BLaER1 treated with 17β-estradiol and CSF1 and Interleukin-3, amounts not matched to agents 10 nM and 100 nM (cell line): ENCODE data around the gene FAU.

ENCODE experiments used
- H3K27ac ChIP-seq, 11 experiments: shearing (Covaris generic); formaldehyde crosslinking; 2 replicates each; pipeline ENCODE4 v1.8.1; 2022
- H3K27me3 ChIP-seq, 11 experiments: shearing (Covaris generic); formaldehyde crosslinking; 2 replicates each; pipeline ENCODE4 v1.8.1; 2022
- H3K36me3 ChIP-seq, 11 experiments: shearing (Covaris generic); formaldehyde crosslinking; 2 replicates each; pipeline ENCODE4 v1.8.1; 2022
- H3K4me1 ChIP-seq, 10 experiments: shearing (Covaris generic); formaldehyde crosslinking; 2 replicates each; pipeline ENCODE4 v1.8.1; 2022
- H3K4me2 ChIP-seq, 11 experiments: shearing (Covaris generic); formaldehyde crosslinking; 2 replicates each; pipeline ENCODE4 v1.8.1; 2022
- H3K4me3 ChIP-seq, 10 experiments: shearing (Covaris generic); formaldehyde crosslinking; 2 replicates each; pipeline ENCODE4 v1.8.1; 2022
- H3K9ac ChIP-seq, 11 experiments: shearing (Covaris generic); formaldehyde crosslinking; 2 replicates each; pipeline ENCODE4 v1.8.1; 2022
- H3K9me3 ChIP-seq, 11 experiments: shearing (Covaris generic); formaldehyde crosslinking; replicated peaks in 1 of 11; 2 replicates each; pipeline ENCODE4 v1.8.1; 2022
- H4K20me1 ChIP-seq, 11 experiments: shearing (Covaris generic); formaldehyde crosslinking; 2 replicates each; pipeline ENCODE4 v1.8.1; 2022
- Cebpa-rat ChIP-seq, 11 experiments: shearing (Covaris generic); IDR thresholded peaks; 2 replicates each; pipeline ENCODE4 v1.8.1; 2022

Gene FAU

DNA sequence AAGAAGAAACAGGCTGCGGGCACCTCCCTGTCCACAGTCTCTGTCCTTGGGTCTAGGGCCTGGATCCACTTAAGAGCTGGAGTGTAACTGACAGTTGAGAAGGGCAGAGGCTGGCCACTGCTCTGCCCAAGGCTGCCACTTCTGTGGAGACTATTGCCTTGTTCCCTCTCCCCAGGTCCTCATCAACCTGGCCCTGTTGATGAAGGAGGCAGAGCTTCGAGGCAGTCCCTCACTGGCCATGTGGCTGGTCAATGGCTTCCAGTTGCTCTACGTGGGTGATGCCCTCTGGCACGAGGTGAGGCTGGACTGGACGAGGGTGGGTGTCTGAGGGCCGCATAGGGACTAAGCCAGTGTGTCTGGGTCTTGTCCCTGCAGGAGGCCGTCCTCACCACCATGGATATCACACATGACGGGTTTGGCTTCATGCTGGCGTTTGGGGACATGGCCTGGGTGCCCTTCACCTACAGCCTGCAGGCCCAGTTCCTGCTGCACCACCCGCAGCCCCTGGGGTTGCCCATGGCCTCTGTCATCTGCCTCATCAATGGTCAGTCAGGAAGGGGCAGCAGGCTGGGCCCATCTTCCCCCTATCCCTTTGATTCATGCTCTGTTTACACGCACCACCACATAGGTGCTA, 7.3 kb downstream of the FAU start:
- TF ChIP-seq Cebpa-rat (IDR thresholded peaks at IDR 0.05) = no peak
- H3K4me2 ChIP-seq = 0 out of 22 replicates have a peak overlapping the region, but pooled peaks of 2 of the 11 experiments have one; percentile 97 to 100
- H3K4me1 ChIP-seq = peaks cover 50 to 90% (median 73%) of the 10 kb centered on the region in 10 experiments
- peaks cover 21 to 43% (median 37%) of the 10 kb centered on the region in 11 experiments for H3K36me3 ChIP-seq
- no peak overlapping the region for H3K4me3 ChIP-seq
- H4K20me1 ChIP-seq = peaks cover 0 to 71% (median 51%) of the 10 kb centered on the region in 11 experiments; a peak in 20 of 22 replicates
- peak overlapping the region in 3 of 11 experiments; percentile 22 to 82 (median 78); a peak in 1 of 22 replicates for H3K9ac ChIP-seq
- H3K9me3 ChIP-seq = no peaks in the 10 kb centered on the region
- H3K27me3 ChIP-seq = no peaks in the 10 kb centered on the region
- H3K27ac ChIP-seq = no peak overlapping the region

DNA sequence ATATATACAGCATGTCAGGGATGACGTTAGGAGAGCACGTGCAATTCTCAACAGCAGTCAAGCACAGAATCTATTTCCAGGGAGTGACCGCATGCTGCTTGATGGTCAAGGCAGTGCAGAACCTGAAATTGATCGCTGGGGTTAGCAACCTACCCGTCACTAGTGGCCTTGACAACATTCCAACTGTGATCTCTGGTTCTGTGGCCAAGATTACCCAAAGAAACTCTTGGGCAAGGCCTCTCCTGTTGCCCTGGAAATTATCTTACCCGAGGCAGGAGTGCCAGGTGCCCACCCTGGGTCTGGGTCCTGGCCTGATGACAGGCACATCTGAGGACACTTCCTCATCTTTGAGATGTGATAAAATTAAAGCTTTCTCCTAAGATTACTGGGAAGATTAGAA, 8.1 kb downstream of the FAU start:
- Histone ChIP-seq H3K9me3 (no peaks in the 10 kb centered on the region), H3K4me1 (peaks cover 46 to 82% (median 66%) of the 10 kb centered on the region in 10 experiments), H3K27me3 (no peaks in the 10 kb centered on the region), H3K4me3 (peak overlapping the region in 1 of 10 experiments; percentile 70; a peak in 1 of 20 replicates), H3K9ac (peak overlapping the region in 6 of 11 experiments; percentile 75 to 82 (median 78); a peak in 6 of 22 replicates), H3K4me2 (peak overlapping the region; percentile 95 to 100 (median 99)), H3K36me3 (peaks cover 21 to 42% (median 37%) of the 10 kb centered on the region in 11 experiments), H3K27ac (no peak overlapping the region), H4K20me1 (peaks cover 0 to 68% (median 47%) of the 10 kb centered on the region in 11 experiments; a peak in 20 of 22 replicates)
- no peak for TF ChIP-seq Cebpa-rat (IDR thresholded peaks at IDR 0.05)

DNA sequence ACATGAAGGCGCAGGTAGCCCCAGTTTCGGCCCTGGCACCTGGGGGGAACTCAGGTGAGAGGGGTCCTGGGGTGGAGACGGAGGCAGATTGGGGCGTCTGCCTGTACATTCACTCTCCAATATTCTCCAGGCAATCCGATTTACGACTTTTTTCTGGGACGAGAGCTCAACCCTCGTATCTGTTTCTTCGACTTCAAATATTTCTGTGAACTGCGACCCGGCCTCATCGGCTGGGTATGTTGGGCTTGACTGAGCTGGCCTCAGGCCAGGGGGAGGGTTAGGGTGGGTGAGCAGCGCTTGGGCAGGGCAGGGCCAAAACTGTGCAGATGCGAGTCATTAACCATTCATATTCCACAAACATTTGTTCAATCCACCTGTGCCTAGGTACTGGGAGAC, 8.6 kb downstream of the FAU start:
- Histone ChIP-seq H3K4me2 (peak overlapping the region; percentile 95 to 100 (median 99)), H3K4me1 (peaks cover 45 to 77% (median 65%) of the 10 kb centered on the region in 10 experiments), H3K9me3 (no peaks in the 10 kb centered on the region), H3K27me3 (no peaks in the 10 kb centered on the region), H3K36me3 (peaks cover 21 to 42% (median 37%) of the 10 kb centered on the region in 11 experiments), H3K27ac (peak overlapping the region in 8 of 11 experiments; percentile 40 to 69 (median 60); a peak in 14 of 22 replicates), H3K9ac (peak overlapping the region; percentile 62 to 86 (median 76)), H4K20me1 (peaks cover 0 to 66% (median 42%) of the 10 kb centered on the region in 11 experiments; a peak in 20 of 22 replicates), H3K4me3 (peak overlapping the region; percentile 57 to 76 (median 66); a peak in 18 of 20 replicates)
- TF ChIP-seq Cebpa-rat (IDR thresholded peaks at IDR 0.05) = no peak

DNA sequence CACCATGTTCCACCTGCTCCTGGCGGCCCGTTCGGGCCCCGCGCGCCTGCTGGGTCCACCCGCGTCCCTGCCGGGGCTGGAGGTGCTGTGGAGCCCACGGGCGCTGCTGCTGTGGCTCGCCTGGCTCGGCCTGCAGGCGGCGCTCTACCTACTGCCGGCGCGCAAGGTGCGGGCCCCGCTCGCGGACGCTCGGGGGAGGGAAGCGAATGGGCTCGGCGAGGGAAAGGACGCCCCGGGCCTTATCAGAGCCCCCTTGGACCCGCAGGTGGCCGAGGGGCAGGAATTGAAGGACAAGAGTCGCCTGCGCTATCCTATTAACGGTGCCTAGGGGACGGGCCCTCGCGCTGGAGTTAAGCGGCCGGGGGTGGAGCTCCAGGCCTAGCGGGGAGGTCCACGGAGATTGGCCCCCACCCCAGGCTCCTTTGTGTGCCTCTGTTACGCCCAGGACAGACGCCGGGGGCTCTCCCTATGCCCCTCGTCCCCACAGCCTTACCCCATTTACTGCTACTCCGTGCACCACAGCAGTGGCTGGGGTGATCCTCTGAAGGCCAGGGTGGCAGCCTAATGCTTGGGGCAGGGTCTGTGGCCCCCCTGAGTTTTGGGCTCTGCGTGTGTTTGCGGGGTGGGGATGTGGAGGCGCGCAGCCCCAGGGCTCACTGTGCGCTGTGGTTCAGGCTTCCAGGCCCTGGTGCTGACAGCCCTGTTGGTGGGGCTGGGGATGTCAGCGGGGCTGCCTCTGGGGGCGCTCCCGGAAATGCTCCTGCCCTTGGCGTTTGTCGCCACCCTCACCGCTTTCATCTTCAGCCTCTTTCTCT, 9.2 kb downstream of the FAU start:
- Histone ChIP-seq H3K36me3 (peaks cover 22 to 43% (median 37%) of the 10 kb centered on the region in 11 experiments; a peak in 21 of 22 replicates), H3K4me2 (peak overlapping the region; percentile 95 to 100 (median 99)), H3K4me1 (peaks cover 41 to 72% (median 62%) of the 10 kb centered on the region in 10 experiments), H3K4me3 (peak overlapping the region; percentile 57 to 76 (median 66)), H3K27ac (peak overlapping the region; percentile 24 to 69 (median 55); a peak in 20 of 22 replicates), H4K20me1 (peaks cover 0 to 68% (median 38%) of the 10 kb centered on the region in 11 experiments; a peak in 19 of 22 replicates), H3K9me3 (no peaks in the 10 kb centered on the region), H3K9ac (peak overlapping the region; percentile 62 to 86 (median 76)), H3K27me3 (no peaks in the 10 kb centered on the region)
- no peak for TF ChIP-seq Cebpa-rat (IDR thresholded peaks at IDR 0.05)

DNA sequence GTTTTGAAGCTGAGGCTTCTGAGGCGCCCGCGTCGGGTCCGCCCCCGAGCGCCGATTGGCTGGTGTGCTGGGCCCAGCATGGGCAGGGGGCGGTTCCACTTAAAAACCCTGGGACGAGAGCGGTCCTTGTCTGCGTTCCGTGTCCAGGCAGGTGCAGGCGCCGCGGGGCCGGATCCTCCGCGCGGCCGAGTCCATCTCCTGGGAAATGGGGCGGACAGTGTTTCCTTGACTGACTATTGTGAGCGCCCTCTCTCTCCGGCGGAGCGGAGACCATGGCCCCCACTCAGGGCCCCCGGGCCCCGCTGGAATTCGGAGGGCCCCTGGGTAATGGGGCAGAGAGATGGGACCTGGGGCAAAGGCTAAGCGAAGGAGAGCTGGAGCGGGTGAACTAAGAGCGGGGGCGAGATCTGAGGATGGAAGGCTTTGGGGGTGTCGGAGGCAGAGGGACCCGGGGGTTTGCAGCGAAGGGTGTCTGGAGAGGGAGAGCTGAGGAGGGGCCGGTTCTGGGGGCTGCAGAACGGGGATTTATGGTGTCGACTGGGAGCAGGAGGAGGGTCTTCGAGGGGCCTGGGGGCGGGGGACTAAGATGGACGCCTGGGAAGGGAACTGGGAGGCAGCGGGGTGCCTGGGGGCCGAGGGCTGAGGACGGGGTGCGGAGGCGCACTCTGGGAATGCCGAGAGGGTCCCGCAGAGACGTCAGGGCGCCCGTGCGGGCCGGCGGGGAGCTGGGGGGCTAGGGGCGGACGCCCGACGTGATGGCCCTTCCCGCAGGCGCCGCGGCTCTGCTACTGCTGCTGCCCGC, 10.0 kb downstream of the FAU start, which contains the start of gene TM7SF2:
Gene TM7SF2, plus strand, starts transcription at position 129 of the 802 bp plus-strand sequence. Its CDS starts 144 bp downstream, at position 273.
- no peaks in the 10 kb centered on the region for H3K27me3 ChIP-seq
- H3K36me3 ChIP-seq = peaks cover 30 to 51% (median 45%) of the 10 kb centered on the region in 11 experiments; a peak in 21 of 22 replicates
- peak within 1 kb of the TSS; percentile 24 to 69 (median 55); a peak in 20 of 22 replicates for H3K27ac ChIP-seq
- no peaks in the 10 kb centered on the region for H3K9me3 ChIP-seq
- peak within 1 kb of the TSS; percentile 62 to 86 (median 76) for H3K9ac ChIP-seq
- H3K4me2 ChIP-seq = peak within 1 kb of the TSS; percentile 95 to 100 (median 99)
- H3K4me3 ChIP-seq = peak within 1 kb of the TSS; percentile 57 to 76 (median 66)
- peaks cover 41 to 71% (median 61%) of the 10 kb centered on the region in 10 experiments for H3K4me1 ChIP-seq
- H4K20me1 ChIP-seq = peaks cover 0 to 75% (median 39%) of the 10 kb centered on the region in 11 experiments; a peak in 19 of 22 replicates
- TF ChIP-seq Cebpa-rat (IDR thresholded peaks at IDR 0.05) = no peak

DNA sequence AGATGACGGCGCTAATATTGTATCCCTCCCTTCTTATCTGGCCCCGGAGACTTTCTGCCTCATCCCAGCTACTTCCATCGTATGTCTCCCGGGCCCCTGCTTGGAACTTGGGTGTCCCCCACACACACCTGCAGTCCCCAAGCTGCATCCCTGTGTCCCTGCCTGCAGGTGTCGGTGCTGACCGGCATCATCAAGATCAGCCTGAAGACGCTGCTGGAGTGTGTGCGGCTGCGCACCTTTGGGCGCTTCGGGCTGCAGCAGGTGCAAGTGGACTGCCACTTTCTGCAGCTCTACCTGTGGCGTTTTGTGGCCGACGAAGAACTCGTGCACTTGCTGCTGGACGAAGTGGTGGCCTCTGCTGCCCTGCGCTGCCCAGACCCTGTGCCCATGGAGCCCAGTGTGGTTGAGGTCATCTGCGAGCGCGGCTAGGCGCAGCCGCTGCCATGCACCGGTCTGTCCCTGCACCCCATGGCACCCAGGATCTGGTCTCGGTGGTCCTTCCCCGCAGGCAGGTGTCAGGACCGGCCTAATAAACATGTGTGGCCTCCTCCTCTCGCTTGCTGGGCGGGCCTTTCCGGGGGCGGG, 10.7 kb downstream of the FAU start:
- Histone ChIP-seq H3K9me3 (no peaks in the 10 kb centered on the region), H3K27ac (no peak overlapping the region), H3K4me2 (peak overlapping the region; percentile 95 to 100 (median 99)), H3K27me3 (no peaks in the 10 kb centered on the region), H4K20me1 (peaks cover 0 to 75% (median 40%) of the 10 kb centered on the region in 11 experiments; a peak in 19 of 22 replicates), H3K4me3 (peak overlapping the region in 5 of 10 experiments; percentile 57 to 76 (median 69); a peak in 10 of 20 replicates), H3K9ac (peak overlapping the region in 3 of 11 experiments; percentile 35 to 61 (median 43); a peak in 4 of 22 replicates), H3K4me1 (peaks cover 35 to 64% (median 54%) of the 10 kb centered on the region in 10 experiments), H3K36me3 (peaks cover 30 to 52% (median 43%) of the 10 kb centered on the region in 11 experiments; a peak in 21 of 22 replicates)
- TF ChIP-seq Cebpa-rat (IDR thresholded peaks at IDR 0.05) = no peak

DNA sequence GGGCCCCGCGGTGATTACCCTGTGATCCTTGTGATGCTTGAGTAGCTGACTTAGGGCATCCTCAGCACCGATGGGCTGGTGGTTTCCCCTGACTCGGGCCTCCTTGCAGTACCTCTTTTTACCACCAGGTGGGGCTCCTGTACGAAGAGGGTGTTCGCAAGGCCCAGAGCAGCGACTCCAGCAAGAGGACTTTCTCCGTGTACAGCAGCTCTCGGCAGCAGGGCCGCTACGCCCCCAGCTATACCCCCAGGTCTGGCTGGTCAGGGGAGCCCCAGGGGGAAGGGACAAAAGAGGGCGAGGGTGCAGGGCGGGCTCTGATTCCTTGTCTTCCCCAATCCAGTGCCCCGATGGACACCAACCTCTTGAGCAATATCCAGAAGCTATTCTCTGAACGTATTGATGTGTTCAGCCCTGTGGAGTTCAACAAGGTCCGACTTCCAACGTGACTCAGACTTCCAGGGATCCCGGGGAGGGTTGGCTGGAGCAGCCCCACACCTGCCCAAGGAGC, 11.5 kb downstream of the FAU start:
- H3K4me1 ChIP-seq = peaks cover 27 to 55% (median 45%) of the 10 kb centered on the region in 10 experiments
- H3K27ac ChIP-seq = 0 out of 22 replicates have a peak overlapping the region, but pooled peaks of 1 of the 11 experiments have one; percentile 2
- H3K9ac ChIP-seq = peak overlapping the region in 8 of 11 experiments; percentile 27 to 61 (median 46); a peak in 12 of 22 replicates
- no peaks in the 10 kb centered on the region for H3K9me3 ChIP-seq
- H4K20me1 ChIP-seq = peaks cover 0 to 76% (median 36%) of the 10 kb centered on the region in 11 experiments; a peak in 19 of 22 replicates
- no peak overlapping the region for H3K4me3 ChIP-seq
- peak overlapping the region; percentile 18 to 100 (median 98); a peak in 21 of 22 replicates for H3K4me2 ChIP-seq
- no peak for TF ChIP-seq Cebpa-rat (IDR thresholded peaks at IDR 0.05)
- peaks cover 32 to 52% (median 43%) of the 10 kb centered on the region in 11 experiments for H3K36me3 ChIP-seq
- no peaks in the 10 kb centered on the region for H3K27me3 ChIP-seq
